DMS79 (cell line): Measurements from ENCODE around the gene CCN5.
"Not testable (repeated sequence)": the region's sequence is repeated elsewhere in the genome, so short reads cannot be mapped to it uniquely, and the experiment has no call there.

Experiments
- DNase-seq: peaks from one replicate; lab custom pipeline; 2025; lab: John Stamatoyannopoulos, UW

CCN5 gene

GRCh38 chr20:44759595-44759994 lies 44.4 kb downstream of the CCN5 start:
- DNase-seq = no peak

DNA sequence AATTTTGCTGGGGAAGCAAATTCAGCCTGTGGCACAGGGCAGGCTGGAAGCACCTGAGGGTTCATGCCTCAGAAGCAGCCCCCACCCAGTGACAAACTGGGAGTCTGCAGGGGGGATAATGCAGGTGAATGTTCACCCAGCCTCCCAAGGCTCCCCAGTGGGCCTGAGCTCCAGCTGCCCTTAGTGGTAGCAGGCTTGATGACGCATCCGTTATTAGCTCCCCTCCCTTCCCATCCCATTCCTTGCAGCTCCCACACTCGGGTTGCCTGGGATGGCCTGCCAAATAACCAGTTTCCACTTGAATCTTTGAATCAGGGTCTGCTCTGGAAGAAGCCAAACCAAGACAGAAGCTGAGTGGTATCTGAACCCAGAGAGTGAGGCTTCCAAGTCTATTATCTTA lies 46.3 kb downstream of the CCN5 start:
- no peak for DNase-seq

DNA sequence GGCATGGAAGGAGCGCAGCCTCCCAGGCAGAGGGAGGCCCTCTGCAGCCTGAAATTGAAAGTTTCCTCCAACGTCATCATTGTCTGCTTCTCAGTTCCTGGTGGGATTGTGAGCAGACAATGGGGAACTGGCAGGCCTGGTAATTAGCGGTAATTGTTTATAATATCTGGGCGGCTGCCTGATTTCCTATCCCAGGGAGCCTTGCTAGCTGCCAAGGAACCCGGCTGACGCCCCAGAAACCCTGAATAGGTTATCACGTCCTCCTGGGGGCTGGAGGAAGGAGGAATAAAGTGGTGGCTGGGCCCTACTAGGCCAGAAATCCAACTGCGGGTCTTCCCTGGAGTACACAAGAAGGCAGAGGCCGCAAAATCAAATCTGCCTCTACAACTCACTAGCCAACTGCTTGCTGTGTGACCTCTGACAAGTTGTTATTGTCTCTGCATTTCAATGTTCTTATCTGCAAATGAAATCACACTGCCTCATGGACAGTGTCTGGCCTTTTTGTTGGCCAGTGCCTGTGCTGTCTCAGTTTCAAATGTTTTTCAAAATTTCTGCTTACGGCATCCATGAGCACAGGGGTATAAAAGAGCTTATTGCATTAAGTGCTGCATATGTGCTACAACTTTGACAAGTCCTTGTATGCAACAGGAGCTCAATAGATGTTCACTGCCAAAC lies 47.4 kb downstream of the CCN5 start:
- DNase-seq = no peak

DNA sequence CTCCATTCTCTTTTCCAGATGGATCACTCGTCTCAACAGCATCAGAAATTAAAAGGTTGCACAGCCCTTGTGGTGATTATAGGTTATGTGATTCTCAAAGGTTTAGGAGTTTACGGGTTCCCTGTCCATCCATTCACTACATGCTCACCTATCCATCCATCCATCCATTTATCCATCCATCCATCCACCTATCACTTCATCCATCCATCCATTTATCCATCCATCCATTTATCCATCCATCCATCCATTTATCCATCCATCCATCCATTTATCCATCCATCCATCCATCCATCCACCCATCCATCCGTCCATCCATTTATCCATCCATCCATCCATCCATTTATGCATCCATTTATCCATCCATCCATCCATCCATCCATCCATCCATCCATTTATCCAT lies 48.6 kb downstream of the CCN5 start:
- not testable (repeated sequence) for DNase-seq

DNA sequence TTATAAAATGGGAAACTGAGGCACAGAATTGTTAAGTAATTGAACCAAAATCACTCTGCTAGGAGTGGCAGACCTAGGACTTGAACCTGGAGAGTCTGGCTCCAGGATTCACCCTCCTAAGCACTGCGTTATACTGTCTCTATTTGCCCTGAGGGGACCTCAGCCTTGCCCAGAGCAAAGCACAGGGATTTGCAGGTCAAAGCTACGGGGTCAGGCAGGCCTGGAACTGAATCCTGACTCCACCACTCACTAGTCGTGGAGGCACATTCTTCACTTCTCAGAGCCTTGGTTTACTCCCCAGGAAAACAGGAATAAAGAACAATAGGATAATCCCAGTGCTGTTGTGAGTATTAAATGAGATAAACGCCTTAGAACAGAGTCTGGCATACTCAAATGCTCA lies 49.9 kb downstream of the CCN5 start:
- no peak for DNase-seq

- no peak for DNase-seq
These were observed 50.7 kb downstream of the CCN5 start for GRCh38 chr20:44765701-44766347.

- DNase-seq = no peak
These were observed 53.1 kb downstream of the CCN5 start for GRCh38 chr20:44768256-44768655.

DNA sequence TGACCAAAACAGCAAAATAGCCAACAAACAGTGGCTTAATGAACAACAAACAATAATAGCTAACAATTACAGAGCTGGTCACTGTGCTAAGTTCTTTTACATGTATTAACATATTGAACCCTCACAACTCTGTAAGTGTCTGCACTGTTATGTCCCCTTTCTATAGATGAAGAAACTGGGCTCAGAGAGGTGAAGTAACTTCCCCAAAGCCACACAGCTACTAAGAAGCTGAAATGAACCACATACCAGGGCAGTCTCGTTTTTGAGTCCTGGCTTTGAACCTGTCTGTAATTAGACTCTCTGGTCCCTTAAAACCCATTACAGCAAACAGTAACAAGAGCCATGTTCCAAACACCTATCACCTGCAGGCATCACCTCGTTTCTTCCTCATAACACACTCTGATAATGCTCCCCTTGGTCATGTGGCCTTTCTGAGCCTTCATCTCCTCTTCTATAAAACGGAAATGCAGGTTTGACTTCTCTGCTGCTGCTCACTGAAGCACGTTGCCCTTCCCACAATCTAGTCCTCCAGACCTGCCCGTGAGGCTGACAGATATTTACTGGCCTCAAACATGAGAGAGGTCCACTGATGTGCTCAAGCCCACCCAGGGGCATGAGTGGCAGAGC lies 53.8 kb downstream of the CCN5 start:
- no peak for DNase-seq

DNA sequence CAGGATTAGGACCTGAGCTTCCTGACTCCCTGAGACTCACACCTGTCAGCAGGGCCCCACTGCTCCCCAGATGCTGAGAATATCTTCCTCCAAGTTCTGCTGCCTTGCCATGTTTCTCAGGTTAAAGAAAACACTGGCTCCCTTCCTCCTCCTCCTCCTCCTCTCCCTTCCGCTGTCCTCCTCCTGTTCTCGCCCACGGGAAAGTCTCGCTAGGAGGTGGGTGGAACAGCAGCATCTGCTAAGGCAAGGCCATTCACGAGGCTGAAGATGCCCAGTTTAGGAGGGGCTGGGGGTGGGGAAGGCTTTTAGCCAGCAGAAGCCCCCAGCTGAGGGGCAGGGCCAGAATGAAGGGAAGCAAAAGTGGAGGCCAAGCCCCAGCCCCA lies 54.3 kb downstream of the CCN5 start:
- DNase-seq = no peak

DNA sequence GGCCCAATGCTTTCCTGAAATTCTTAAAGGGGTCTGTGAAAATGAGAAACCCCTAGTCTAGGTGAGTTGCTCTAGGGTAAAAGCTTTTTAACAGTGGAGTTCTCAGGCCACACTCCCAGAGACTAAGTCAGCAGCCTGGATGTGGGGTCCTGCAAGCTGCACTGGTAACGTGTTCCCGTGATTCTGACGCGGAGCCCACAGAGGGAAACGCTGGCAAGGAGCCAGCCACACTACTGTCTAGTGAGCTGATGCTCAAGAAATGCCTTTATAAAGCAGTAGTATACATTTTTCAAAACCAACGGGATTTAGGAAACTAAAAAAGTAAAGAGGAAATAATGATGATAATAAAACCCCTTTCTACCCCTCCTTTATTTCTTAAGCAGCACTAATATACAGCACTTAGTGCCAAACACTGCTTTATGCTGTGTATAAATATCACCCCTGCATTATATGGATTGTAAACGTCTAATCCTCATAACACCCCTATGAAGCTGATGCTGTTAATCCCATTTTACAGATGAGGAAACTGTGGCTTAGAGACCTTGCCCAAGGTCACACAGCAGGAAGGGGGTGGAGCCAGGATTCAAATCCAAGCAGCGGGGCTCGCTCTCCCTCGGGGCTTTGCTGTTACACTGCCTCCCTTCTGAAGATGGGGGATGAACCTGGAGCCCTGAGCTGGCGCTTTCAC lies 55.5 kb downstream of the CCN5 start:
- no peak for DNase-seq

DNA sequence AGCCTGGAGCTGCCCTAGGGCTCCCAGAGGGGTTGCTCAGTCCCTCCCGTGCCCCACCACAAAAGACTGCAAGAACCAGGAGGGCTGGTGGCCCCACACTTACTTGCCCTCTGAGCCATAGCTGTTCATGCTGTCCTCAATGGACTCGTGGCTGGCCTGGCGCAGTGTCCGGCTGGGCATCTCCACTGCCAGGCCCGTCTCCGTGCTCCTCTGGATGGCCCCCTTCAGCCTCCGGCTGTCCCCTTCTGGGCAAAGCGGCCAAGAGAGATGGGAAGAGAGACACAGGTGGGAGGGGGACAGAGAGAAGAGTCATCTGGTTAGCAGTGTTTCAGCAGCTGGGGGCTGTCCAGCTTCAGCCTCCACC lies 56.0 kb downstream of the CCN5 start:
- DNase-seq = no peak

DNA sequence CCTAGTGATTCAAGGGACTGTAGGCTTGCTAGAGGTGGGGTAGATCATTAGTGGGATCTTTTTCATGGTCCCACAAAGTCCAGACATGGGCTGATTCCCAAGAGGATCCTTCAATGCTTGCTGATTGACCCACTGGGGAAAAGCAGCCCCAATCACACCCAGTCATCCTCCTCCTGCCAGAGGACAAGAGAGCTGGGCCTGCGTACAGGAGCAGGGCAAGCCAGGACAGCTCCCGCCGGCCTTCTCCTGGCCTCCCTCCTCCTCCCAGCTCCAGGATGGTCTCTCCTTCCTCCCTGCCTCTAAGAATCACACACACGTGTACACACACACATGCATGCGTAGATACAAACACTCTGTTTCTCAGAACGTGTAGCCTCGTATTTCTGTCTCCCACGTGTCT lies 57.5 kb downstream of the CCN5 start:
- DNase-seq = no peak

GRCh38 chr20:44773070-44773829 lies 58.1 kb downstream of the CCN5 start:
- DNase-seq = no peak

DNA sequence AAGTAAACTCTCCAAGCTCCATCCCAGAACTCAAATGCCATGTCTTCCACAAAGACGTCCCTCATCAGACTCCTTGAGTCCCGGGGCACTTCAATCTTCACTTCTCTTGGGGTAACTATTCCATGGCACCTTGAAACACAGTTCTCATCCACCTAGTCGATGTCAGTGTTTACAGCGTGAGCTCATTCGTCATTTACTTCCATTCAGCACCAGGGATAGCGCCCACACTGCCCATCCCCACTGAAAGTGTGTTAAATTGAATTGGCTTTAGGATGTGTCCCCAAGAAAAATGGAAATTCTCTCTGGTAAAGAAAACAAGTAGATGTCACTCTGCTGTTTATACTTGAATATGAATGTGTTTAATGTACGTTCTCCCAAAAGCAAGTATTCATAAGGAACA lies 61.8 kb downstream of the CCN5 start:
- DNase-seq = no peak
